Transverse colon (tissue), 4 donors: ENCODE measurements around the gene PREX1. TPM values are rescaled to one million over a fixed set of nuclear protein-coding genes. Genes with fewer than 3 reads are reported as not detected.

Source experiments
- DNase-seq: peaks from one replicate; pipeline ENCODE4 v3.0.0-alpha.2; 2019
- H3K27ac ChIP-seq, 4 donors: fragments of 200-600 bp; sonication (generic); 2 replicates each; pipeline ENCODE4 v1.5.1; 2016 to 2018; ENCODE audit warnings: inconsistent platforms in 4 of 4
- H3K27me3 ChIP-seq: fragments of 200-600 bp; sonication (generic); 2 replicates; pipeline ENCODE4 v1.5.1; 2017; ENCODE audit warnings: inconsistent platforms
- H3K36me3 ChIP-seq, 4 donors: fragments of 200-600 bp; sonication (generic); 2 replicates each; pipeline ENCODE4 v1.5.1; 2017 to 2019; ENCODE audit warnings: inconsistent platforms in 4 of 4
- H3K4me1 ChIP-seq, 4 donors: fragments of 200-600 bp; sonication (generic); 2 replicates each; pipeline ENCODE4 v1.5.1; 2017 to 2020; ENCODE audit warnings: inconsistent platforms in 4 of 4
- H3K4me3 ChIP-seq, 4 donors: fragments of 200-600 bp; sonication (generic); 1 replicate in 1 of 4; 2 replicates in 3 of 4; pipeline versions ENCODE4 v1.5.1 to v1.6.1; 2017 to 2019; ENCODE audit warnings: inconsistent platforms in 4 of 4
- H3K9me3 ChIP-seq, 2 donors: fragments of 200-600 bp; sonication (generic); 2 replicates each; pipeline ENCODE4 v1.5.1; 2017 to 2019; ENCODE audit warnings: inconsistent platforms in 2 of 2
- EP300 ChIP-seq: sonication (generic); formaldehyde crosslinking; IDR thresholded peaks from one replicate; pipeline ENCODE4 v1.6.1; 2017; ENCODE audit warnings: antibody characterized with exemption, low read depth
- POLR2A ChIP-seq: fragments of 450-650 bp; IDR thresholded peaks from one replicate; pipeline ENCODE4 v1.6.1; 2016; ENCODE audit warnings: antibody characterized with exemption, mild to moderate bottlenecking, moderate library complexity
- POLR2AphosphoS5 ChIP-seq, 3 donors: sonication (generic); formaldehyde crosslinking; IDR thresholded peaks; one replicate each; pipeline ENCODE4 v1.6.1; 2016; ENCODE audit warnings: antibody characterized with exemption in 3 of 3
- WGBS, 2 donors: methylation state at CpG; one replicate each; pipeline ENCODE4 v1.1.5; 2018; ENCODE audit warnings: low coverage in 1 of 2; 5-methylcytosine and 5-hydroxymethylcytosine counted together
- in situ Hi-C, 4 donors: fragments of 200-750 bp; cut with MboI; loops; one replicate each; pipeline versions ENCODE4 v1.15.0 to v1.15.1; 2017; ENCODE audit warnings: low sequenced_read_pairs in 3 of 4, low pct_ligation_motif_present in 1 of 4, low pct_unique_long_range_greater_than_20kb in 1 of 4
- intact Hi-C: fragments of 100-400 bp; cut with DNase I; formaldehyde crosslinking; loops from one replicate; pipeline ENCODE4 v1.15.1; 2023; ENCODE audit warnings: low total_unique reads
- total RNA-seq, 4 donors: library from RNA; depleted of rRNA; stranded (reverse); fragments of >200 nt; gene quantifications; one replicate each; pipeline ENCODE4 v1.1.0, GENCODE V29; 2016
- TF ChIP-seq, protein P1 (sequence below), 5 experiments: fragments of 200-600 bp in 3 of 5; fragments of 450-650 bp in 2 of 5; sonication (generic) in 3 of 5; IDR thresholded peaks; 1 replicate in 2 of 5; 2 replicates in 3 of 5; pipeline ENCODE4 v1.5.1; 2016 to 2017; ENCODE audit warnings: antibody characterized with exemption in 5 of 5, inconsistent platforms in 3 of 5, mild to moderate bottlenecking in 2 of 5, moderate library complexity in 1 of 5

Gene PREX1
- total RNA-seq, 4 donors from 2014 or later: 10.9 to 29.9 (median 16.6) TPM

DNA sequence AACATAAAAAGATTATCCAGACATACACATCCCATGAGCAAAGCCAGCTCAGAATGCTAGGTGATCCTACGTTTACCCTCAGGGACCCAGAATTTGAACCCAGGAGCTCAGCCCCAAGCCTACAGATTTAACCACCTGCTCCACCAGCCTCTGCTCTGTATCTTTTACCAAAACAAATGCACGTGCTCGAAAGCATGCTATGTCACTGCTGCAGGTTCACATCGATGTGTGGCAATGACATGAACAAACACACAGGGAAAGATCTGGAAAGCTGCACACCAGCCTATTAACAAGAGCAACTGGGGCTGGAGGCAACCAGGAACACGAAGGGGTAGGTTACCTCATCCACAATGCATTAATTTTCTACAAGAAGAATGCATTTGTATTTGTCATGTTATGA, 32.1 kb downstream of the PREX1 start:
- in situ Hi-C loops: no loop called here
- no peak for DNase-seq
- WGBS, 2 donors: 54 to 57% methylated on average over 5 of the region's 5 CpGs
- no peak overlapping the region for H3K27ac ChIP-seq
- H3K4me1 ChIP-seq: peaks cover 0 to 8% (median 0%) of the 10 kb centered on the region in 4 donors
- H3K4me3 ChIP-seq: no peak overlapping the region
- no peaks in the 10 kb centered on the region for H3K27me3 ChIP-seq
- H3K9me3 ChIP-seq: no peaks in the 10 kb centered on the region
- intact Hi-C loops: no loop called here
- no peak for TF ChIP-seq POLR2A
- no peaks in the 10 kb centered on the region for H3K36me3 ChIP-seq

DNA sequence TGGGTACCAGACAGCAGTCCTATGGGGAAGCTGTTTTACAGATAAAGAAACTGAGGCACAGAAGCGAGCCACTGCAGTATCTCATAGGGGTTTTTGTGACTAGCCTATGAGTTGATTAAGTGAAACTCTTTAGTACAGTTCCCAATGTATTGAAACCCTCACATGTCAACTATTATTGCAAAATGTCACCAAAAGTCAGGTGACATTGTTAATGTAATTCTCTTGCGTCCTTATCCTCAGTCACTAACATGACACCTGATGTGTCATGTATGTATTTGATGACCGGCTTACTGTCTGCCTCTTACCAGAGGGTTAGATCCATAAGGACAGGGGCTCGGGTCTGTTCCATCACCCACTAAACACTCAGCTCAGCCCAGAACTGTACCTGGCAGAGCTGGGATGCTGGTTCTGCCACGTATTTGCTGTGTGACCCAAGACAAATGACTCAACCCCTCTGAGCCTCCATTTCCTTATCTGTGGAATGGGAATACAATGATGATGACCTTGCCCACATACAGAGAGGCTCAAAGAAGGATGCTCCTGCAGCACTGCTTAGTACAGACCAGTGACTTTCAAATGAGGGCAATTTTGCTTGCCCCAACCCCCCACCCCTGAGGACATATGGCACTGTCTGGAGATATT, 32.9 kb downstream of the PREX1 start:
- Histone ChIP-seq H3K9me3 (no peaks in the 10 kb centered on the region), H3K27me3 (no peaks in the 10 kb centered on the region), H3K27ac (no peak overlapping the region), H3K36me3 (no peaks in the 10 kb centered on the region), H3K4me1 (peaks cover 0 to 11% (median 2%) of the 10 kb centered on the region in 4 donors), H3K4me3 (no peak overlapping the region)
- in situ Hi-C loops (no loop called here), intact Hi-C loops (no loop called here)
- 60 to 74% methylated on average over 3 to 5 of the region's 5 CpGs for WGBS, 2 donors
- TF ChIP-seq, protein P1, sequence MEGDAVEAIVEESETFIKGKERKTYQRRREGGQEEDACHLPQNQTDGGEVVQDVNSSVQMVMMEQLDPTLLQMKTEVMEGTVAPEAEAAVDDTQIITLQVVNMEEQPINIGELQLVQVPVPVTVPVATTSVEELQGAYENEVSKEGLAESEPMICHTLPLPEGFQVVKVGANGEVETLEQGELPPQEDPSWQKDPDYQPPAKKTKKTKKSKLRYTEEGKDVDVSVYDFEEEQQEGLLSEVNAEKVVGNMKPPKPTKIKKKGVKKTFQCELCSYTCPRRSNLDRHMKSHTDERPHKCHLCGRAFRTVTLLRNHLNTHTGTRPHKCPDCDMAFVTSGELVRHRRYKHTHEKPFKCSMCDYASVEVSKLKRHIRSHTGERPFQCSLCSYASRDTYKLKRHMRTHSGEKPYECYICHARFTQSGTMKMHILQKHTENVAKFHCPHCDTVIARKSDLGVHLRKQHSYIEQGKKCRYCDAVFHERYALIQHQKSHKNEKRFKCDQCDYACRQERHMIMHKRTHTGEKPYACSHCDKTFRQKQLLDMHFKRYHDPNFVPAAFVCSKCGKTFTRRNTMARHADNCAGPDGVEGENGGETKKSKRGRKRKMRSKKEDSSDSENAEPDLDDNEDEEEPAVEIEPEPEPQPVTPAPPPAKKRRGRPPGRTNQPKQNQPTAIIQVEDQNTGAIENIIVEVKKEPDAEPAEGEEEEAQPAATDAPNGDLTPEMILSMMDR (IDR thresholded peaks at IDR 0.05): no peak
- TF ChIP-seq EP300 (no peak), POLR2AphosphoS5 (IDR thresholded peaks at IDR 0.05) (no peak), POLR2A (no peak)
- DNase-seq: no peak

DNA sequence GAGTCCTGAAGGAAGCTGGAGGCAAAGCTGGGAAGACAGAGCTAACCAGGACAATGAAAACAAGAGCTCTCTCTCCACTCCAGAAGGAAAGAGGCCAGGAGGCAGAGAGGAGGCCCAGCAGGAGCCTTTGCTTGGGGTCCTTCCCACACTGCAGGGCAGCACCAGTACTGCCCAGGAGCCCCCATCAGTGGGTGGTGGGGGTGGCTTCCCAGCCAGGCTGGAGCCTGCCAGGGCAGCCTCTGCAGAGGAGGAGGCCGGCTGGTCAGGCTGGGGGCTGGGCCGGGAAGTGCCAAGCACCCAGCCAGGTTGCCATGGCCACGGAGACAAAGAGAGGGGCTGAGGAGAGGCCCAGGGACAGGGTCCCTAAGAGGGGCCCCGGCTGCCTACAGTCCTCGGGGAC, 33.4 kb downstream of the PREX1 start:
- H3K9me3 ChIP-seq: no peaks in the 10 kb centered on the region
- in situ Hi-C loops (no loop called here), intact Hi-C loops (no loop called here)
- no peak overlapping the region for H3K27ac ChIP-seq
- H3K27me3 ChIP-seq: no peaks in the 10 kb centered on the region
- WGBS, 2 donors: 80% methylated on average over 5 of the region's 5 CpGs; no CpG with 5 or more reads in 1 of the 2 donors
- DNase-seq: no peak
- peaks cover 0 to 11% (median 2%) of the 10 kb centered on the region in 4 donors for H3K4me1 ChIP-seq
- TF ChIP-seq EP300: no peak
- no peak for TF ChIP-seq POLR2AphosphoS5 (IDR thresholded peaks at IDR 0.05)
- no peak for TF ChIP-seq POLR2A
- TF ChIP-seq, protein P1 (IDR thresholded peaks at IDR 0.05): no peak
- no peaks in the 10 kb centered on the region for H3K36me3 ChIP-seq
- H3K4me3 ChIP-seq: no peak overlapping the region

DNA sequence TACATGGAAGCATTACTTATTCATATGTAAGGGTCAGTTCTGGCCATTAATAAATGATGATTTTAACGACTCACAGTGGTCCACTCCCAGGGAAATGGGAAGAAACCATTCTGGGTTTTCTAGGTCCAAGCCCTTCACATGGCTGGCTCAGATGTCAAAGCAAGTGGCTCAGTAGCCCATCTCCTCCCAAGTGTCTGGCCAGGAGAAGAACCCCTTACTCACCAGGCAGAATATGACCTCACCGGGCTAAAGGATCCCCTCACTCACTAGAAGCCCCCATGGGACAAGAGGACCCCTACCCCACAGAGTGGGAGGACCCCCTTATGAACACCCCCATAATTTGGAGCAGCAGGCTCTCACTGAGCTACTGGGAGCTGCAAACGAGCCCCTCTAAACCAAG, 34.0 kb downstream of the PREX1 start:
- H3K27ac ChIP-seq: no peak overlapping the region
- 72% methylated on average over 3 of the region's 3 CpGs; no CpG with 5 or more reads in 1 of the 2 donors for WGBS, 2 donors
- peaks cover 0 to 11% (median 2%) of the 10 kb centered on the region in 4 donors for H3K4me1 ChIP-seq
- H3K27me3 ChIP-seq: no peaks in the 10 kb centered on the region
- no peaks in the 10 kb centered on the region for H3K9me3 ChIP-seq
- H3K36me3 ChIP-seq: no peaks in the 10 kb centered on the region
- TF ChIP-seq POLR2A: no peak
- no peak for TF ChIP-seq POLR2AphosphoS5 (IDR thresholded peaks at IDR 0.05)
- TF ChIP-seq EP300: no peak
- TF ChIP-seq, protein P1 (IDR thresholded peaks at IDR 0.05): no peak
- H3K4me3 ChIP-seq: no peak overlapping the region
- no peak for DNase-seq
- intact Hi-C loops (no loop called here), in situ Hi-C loops (no loop called here)

DNA sequence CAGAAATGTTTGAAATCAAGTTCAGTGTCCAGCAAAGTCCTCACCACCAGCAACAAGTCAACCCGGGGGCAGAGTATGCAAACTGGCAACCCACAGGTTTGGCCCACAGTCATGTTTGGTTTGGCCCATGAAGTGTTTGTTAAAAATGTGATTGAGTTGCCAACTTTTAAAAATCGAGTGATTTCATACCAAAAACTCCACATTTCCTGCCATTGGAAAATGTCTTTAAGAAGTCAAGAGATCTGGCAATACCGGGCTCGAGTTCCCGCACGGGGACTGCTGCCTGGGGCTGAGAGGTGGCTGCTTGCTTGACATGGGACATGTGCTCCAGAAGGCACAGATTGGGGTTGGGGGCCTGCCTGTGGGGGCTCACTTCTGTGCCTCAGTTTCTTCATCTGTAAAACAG, 36.1 kb downstream of the PREX1 start:
- Histone ChIP-seq H3K4me3 (no peak overlapping the region), H3K4me1 (peaks cover 0 to 24% (median 2%) of the 10 kb centered on the region in 4 donors), H3K27me3 (no peaks in the 10 kb centered on the region), H3K36me3 (no peaks in the 10 kb centered on the region), H3K27ac (no peak overlapping the region), H3K9me3 (no peaks in the 10 kb centered on the region)
- intact Hi-C loops (no loop called here), in situ Hi-C loops (no loop called here)
- WGBS, 2 donors: 45 to 53% methylated on average over 2 to 6 of the region's 6 CpGs
- no peak for TF ChIP-seq EP300
- TF ChIP-seq, protein P1 (IDR thresholded peaks at IDR 0.05): no peak
- no peak for TF ChIP-seq POLR2A
- DNase-seq: no peak
